C4-2B (cell line): Measurements from ENCODE around the gene ANGPT4.

Experiments used
- ZFX ChIP-seq: fragments of 450-650 bp; IDR thresholded peaks from 2 replicates; pipeline ENCODE4 v1.6.1; 2017
- TF ChIP-seq, protein P1 (sequence below): fragments of 450-650 bp; conservative IDR thresholded peaks from 2 replicates; pipeline ENCODE4 v1.5.1; 2017; ENCODE audit warnings: mild to moderate bottlenecking

DNA sequence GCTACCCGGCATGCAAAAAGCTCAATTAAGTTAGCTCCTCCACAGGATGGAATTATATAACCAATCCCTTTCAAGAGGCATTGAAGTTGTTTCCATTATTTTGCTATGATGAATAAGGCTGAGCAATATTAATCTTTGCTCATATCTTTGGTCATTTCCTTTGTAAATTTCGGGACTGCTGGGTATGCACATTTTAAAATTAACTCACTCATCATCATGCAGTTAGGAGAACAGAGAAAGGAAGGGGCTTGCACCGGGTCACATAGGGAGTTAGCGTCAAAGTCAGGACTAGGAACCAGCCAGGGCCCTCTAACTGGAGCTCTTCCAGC is 83.0 kb downstream of the ANGPT4 start:
- TF ChIP-seq, protein P1, sequence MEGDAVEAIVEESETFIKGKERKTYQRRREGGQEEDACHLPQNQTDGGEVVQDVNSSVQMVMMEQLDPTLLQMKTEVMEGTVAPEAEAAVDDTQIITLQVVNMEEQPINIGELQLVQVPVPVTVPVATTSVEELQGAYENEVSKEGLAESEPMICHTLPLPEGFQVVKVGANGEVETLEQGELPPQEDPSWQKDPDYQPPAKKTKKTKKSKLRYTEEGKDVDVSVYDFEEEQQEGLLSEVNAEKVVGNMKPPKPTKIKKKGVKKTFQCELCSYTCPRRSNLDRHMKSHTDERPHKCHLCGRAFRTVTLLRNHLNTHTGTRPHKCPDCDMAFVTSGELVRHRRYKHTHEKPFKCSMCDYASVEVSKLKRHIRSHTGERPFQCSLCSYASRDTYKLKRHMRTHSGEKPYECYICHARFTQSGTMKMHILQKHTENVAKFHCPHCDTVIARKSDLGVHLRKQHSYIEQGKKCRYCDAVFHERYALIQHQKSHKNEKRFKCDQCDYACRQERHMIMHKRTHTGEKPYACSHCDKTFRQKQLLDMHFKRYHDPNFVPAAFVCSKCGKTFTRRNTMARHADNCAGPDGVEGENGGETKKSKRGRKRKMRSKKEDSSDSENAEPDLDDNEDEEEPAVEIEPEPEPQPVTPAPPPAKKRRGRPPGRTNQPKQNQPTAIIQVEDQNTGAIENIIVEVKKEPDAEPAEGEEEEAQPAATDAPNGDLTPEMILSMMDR: no peak
- TF ChIP-seq ZFX: no peak
